Liver (tissue), 3 donors: ENCODE data around the gene BUB1.
"Not testable (repeated sequence)": the region's sequence is repeated elsewhere in the genome, so short reads cannot be mapped to it uniquely, and the experiment has no call there.

Experiments used
- EGR1 ChIP-seq, 2 donors: IDR thresholded peaks; 2 replicates each; pipeline ENCODE4 v1.6.1; 2016 to 2018; ENCODE audit warnings: antibody characterized with exemption in 2 of 2, low read depth in 2 of 2
- GABPA ChIP-seq, 2 donors: IDR thresholded peaks in 1 of 2; conservative IDR thresholded peaks in 1 of 2; 2 replicates each; pipeline ENCODE4 v1.6.1; 2016; ENCODE audit warnings: antibody characterized with exemption in 2 of 2, mild to moderate bottlenecking in 1 of 2, moderate library complexity in 1 of 2
- JUND ChIP-seq, 2 donors: IDR thresholded peaks; 2 replicates each; pipeline ENCODE4 v1.6.1; 2016; ENCODE audit warnings: antibody characterized with exemption in 2 of 2
- YY1 ChIP-seq: IDR thresholded peaks from 2 replicates; pipeline ENCODE4 v1.6.1; 2016; ENCODE audit warnings: antibody characterized with exemption, mild to moderate bottlenecking
- TF ChIP-seq, protein P1 (sequence below): fragments of 150-350 bp; IDR thresholded peaks from 2 replicates; pipeline ENCODE4 v1.5.1; 2017; ENCODE audit warnings: improper control_type of control experiment, low read depth, low read length; ENCODE audit not compliant: missing input control
- TF ChIP-seq, protein P2 (sequence below): IDR thresholded peaks from 2 replicates; pipeline ENCODE4 v1.6.1; 2016; ENCODE audit warnings: antibody characterized with exemption, mild to moderate bottlenecking
- TF ChIP-seq, protein P3 (sequence below): IDR thresholded peaks from 2 replicates; pipeline ENCODE4 v1.6.1; 2016; ENCODE audit warnings: antibody characterized with exemption
- TF ChIP-seq, protein P4 (sequence below): IDR thresholded peaks from 2 replicates; pipeline ENCODE4 v1.6.1; 2016; ENCODE audit warnings: antibody characterized with exemption
- TF ChIP-seq, protein P5 (sequence below): IDR thresholded peaks from 2 replicates; pipeline ENCODE4 v1.6.1; 2016; ENCODE audit warnings: antibody characterized with exemption
- donor health status: healthy.
- donor health status: healthy.

DNA sequence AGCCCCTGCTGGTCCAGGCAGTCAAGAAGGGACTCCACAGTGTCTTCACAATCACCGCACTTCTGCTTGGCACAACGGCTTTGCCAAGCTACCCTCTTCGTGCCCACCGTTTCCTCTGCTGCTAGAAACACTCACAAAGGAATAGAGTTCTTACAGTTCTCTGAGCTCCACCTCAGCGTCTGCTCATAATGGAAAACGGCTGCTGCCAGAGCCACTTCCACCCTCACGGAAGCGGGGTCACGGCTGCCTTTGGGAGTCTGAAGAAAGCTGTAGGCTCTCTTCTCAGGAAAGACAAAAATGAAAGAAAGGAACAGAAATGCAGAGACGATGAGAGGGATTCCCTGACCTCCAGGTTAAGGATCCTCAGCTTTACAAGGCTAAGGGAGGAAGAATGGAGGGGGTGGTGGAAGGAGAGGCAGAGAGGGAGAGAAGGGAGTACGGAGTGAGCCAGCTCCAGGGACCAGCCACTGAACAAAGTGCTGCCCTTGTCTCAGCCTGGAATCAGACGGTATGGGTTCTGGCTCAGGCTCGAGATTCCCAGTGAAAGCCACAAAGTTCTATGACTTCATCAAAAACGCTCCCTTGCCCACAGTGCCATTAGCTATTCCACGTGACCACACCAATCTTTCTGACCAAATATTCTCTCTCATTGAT lies 88.1 kb downstream of the BUB1 start:
- TF ChIP-seq, protein P1, sequence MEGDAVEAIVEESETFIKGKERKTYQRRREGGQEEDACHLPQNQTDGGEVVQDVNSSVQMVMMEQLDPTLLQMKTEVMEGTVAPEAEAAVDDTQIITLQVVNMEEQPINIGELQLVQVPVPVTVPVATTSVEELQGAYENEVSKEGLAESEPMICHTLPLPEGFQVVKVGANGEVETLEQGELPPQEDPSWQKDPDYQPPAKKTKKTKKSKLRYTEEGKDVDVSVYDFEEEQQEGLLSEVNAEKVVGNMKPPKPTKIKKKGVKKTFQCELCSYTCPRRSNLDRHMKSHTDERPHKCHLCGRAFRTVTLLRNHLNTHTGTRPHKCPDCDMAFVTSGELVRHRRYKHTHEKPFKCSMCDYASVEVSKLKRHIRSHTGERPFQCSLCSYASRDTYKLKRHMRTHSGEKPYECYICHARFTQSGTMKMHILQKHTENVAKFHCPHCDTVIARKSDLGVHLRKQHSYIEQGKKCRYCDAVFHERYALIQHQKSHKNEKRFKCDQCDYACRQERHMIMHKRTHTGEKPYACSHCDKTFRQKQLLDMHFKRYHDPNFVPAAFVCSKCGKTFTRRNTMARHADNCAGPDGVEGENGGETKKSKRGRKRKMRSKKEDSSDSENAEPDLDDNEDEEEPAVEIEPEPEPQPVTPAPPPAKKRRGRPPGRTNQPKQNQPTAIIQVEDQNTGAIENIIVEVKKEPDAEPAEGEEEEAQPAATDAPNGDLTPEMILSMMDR, result not testable (repeated sequence)
- TF ChIP-seq, protein P2, sequence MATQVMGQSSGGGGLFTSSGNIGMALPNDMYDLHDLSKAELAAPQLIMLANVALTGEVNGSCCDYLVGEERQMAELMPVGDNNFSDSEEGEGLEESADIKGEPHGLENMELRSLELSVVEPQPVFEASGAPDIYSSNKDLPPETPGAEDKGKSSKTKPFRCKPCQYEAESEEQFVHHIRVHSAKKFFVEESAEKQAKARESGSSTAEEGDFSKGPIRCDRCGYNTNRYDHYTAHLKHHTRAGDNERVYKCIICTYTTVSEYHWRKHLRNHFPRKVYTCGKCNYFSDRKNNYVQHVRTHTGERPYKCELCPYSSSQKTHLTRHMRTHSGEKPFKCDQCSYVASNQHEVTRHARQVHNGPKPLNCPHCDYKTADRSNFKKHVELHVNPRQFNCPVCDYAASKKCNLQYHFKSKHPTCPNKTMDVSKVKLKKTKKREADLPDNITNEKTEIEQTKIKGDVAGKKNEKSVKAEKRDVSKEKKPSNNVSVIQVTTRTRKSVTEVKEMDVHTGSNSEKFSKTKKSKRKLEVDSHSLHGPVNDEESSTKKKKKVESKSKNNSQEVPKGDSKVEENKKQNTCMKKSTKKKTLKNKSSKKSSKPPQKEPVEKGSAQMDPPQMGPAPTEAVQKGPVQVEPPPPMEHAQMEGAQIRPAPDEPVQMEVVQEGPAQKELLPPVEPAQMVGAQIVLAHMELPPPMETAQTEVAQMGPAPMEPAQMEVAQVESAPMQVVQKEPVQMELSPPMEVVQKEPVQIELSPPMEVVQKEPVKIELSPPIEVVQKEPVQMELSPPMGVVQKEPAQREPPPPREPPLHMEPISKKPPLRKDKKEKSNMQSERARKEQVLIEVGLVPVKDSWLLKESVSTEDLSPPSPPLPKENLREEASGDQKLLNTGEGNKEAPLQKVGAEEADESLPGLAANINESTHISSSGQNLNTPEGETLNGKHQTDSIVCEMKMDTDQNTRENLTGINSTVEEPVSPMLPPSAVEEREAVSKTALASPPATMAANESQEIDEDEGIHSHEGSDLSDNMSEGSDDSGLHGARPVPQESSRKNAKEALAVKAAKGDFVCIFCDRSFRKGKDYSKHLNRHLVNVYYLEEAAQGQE, result not testable (repeated sequence)
- TF ChIP-seq, protein P3, sequence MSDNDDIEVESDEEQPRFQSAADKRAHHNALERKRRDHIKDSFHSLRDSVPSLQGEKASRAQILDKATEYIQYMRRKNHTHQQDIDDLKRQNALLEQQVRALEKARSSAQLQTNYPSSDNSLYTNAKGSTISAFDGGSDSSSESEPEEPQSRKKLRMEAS, result not testable (repeated sequence)
- TF ChIP-seq GABPA (IDR thresholded peaks at IDR 0.05 in 1 of 2, conservative IDR thresholded peaks at IDR 0.05 in 1 of 2); JUND (IDR thresholded peaks at IDR 0.05); EGR1 (IDR thresholded peaks at IDR 0.05; ENCODE audit: low read depth in 2 of 2); YY1: not testable (repeated sequence)
- TF ChIP-seq, protein P4, sequence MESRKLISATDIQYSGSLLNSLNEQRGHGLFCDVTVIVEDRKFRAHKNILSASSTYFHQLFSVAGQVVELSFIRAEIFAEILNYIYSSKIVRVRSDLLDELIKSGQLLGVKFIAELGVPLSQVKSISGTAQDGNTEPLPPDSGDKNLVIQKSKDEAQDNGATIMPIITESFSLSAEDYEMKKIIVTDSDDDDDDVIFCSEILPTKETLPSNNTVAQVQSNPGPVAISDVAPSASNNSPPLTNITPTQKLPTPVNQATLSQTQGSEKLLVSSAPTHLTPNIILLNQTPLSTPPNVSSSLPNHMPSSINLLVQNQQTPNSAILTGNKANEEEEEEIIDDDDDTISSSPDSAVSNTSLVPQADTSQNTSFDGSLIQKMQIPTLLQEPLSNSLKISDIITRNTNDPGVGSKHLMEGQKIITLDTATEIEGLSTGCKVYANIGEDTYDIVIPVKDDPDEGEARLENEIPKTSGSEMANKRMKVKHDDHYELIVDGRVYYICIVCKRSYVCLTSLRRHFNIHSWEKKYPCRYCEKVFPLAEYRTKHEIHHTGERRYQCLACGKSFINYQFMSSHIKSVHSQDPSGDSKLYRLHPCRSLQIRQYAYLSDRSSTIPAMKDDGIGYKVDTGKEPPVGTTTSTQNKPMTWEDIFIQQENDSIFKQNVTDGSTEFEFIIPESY, result not testable (repeated sequence)
- TF ChIP-seq, protein P5, sequence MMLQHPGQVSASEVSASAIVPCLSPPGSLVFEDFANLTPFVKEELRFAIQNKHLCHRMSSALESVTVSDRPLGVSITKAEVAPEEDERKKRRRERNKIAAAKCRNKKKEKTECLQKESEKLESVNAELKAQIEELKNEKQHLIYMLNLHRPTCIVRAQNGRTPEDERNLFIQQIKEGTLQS, result not testable (repeated sequence)
